NCI-H1048 (cell line): Measurements from ENCODE around the gene DNAJA2.

ENCODE experiments used
- DNase-seq: peaks from one replicate; lab custom pipeline; 2025; lab: John Stamatoyannopoulos, UW

DNAJA2 gene

DNA sequence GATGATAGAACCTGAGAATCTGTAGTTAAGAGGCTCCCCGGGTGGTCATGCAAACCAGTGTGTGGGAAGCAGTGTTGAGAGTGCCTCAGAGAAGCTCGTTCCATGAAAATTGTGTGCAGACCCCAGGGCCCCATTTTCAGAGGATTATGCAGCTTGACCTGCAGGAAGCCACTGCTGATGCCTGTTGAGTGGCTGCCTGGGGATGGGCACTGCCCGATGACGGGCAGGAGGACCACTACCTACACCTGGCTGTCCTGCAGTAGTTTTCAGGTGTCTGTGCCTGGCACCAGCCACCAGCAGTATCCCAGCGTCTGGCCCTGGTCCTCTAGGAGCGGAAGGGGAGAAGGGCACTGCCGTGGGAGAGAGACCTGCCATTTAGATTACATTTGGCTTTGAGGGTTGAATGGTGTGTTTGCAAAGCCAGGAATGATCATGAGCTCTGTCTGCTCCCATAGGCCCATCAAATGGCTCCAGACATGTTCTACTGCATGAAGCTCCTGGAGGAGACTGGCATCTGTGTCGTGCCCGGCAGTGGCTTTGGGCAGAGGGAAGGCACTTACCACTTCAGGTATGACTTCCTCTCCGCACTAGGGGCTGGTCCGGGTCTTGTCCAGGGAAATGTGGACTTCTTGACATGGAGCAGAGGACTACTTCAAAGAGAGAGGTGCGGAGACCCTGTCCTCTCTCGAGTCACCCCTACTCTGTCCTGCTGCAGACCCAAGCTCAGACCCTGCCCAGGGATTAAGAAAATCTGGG is 46.8 kb downstream of the DNAJA2 start:
- DNase-seq: no peak

DNA sequence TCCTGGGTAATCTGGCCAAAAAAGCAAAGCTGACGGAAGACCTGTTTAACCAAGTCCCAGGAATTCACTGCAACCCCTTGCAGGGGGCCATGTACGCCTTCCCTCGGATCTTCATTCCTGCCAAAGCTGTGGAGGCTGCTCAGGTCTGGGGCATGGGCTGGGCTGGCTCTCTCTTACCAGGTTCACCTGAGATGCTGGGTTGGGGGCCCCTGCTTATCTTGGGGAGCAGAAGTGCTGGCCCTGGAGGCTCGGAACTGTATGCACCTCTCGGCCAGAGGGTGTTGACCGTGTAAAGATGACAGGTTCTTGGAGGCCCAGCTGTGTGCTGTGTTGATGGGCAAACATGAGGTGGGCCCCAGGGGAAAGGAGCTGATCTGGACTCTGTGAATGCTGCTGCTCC is 49.1 kb downstream of the DNAJA2 start:
- no peak for DNase-seq

DNA sequence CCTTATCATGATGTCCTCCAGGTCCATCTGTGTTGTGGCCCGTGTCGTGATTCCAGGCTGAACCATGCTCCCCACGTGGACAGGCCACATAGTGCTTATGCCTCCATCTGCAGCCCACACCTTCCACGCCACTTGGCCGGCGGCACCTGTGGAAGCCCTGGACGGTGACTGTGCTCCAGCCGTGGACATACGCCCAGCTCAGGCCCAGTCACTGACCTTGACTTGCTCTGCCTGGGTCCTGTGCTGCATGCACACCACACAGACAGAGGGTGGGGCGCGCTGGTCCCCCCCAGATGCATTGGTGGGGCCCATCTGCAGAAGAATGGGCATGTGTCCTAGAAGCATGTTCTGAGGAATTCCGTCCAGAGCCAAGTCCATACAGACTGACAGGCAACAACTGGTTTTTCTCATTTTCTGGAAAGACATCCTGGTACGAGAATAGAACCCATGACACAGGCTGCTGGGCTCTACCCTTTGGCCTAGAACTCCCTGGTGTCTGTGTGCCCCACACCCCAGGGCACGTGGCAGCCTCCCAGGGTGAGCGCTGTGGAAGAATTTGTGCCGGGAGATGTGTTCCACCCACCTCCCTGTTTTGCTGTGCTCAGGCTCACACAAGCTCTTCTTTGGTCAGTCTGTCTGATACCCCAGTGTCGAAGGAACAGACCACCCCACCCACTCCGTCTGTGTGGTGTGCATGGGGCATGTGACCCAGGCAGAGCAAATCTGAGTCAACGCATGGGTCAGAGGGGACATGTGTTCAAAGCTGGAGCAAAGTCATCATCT is 49.8 kb downstream of the DNAJA2 start:
- DNase-seq: no peak

DNA sequence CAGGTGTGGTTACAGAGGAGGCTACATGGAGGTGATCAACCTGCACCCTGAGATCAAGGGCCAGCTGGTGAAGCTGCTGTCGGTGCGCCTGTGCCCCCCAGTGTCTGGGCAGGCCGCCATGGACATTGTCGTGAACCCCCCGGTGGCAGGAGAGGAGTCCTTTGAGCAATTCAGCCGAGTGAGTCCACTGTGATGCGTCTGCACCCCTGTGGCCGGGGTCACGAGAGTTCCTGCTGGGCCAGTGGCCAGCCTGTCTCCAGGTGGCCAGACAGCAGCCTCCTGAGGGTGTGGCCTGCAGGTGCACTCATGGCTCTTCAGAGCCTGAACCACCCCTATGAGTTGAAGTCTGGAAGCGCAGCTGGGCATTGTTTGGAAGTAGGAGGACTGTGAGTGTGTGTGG is 51.2 kb downstream of the DNAJA2 start:
- DNase-seq: no peak

DNA sequence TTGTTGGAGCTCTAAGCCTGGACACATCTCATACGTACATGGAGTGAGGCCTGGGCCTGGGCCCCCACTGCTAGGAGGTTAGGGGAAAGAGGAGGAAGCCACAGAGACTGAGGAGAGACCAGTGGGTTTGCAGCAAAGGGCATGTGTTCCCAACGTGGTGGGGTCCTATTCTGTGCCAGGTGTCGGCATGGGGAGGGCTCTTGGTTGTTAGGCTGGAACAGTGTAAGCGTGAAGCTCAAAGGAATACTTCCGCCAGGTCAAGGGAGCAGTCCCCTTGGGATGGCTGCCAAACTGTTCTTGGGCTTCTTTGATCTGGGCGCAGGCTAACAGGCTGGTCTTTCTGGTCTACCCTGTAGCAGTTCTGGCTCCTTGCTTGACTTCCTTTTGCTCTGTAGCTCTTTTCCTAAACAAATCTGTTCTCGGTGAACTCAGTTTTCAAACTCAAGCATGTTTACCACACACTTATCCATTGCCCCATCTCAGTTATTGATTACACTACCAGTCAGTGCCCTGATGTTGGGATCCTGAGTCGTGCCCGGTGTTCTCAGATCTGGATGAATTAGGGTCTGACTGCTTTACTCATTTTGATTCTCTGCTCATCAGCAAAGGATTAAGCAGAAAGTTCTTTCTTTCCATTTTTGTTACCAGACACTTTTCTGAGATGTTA is 52.9 kb downstream of the DNAJA2 start:
- no peak for DNase-seq

DNA sequence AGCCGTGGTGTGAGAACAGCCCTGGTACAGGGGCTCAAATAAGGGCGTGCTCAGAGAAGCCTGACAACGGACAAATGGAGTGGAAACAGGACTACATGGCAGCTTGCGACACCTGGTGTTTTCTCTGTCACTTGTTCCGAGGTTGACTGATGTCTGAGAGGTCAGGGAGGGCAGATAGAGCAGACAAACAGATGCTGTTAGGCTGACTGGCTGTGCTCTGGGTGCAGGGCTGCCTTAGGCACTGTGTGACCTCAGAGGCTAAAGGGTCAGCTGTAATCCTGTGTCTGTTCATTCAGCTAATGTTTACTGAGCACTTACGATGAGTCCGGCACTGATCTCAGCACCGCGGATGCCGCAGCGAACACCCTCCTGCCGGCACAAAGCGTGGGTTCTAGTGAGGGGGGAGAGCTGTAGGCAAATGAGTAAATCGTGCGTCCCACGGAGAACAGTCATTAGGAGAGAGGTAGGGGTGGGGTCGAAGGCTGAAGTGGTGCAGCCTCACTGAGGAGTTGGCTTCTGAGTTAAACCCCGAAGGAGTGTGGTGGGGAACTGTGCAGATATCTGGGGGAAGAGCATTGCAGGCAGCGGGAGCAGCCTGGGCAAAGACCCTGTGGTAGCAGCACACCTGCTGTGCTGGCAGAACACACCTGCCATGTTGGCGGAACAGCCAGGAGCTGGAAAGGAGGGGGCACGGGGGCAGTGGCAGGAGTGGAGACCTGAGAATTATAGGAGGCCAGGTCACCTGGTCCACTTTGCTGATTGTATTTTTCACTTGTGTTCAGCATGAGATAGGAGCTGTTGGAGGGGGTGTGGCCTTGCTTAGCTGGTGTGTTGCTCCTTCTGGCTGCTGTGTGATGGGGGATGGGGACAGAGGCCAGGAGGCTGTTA is 54.3 kb downstream of the DNAJA2 start:
- no peak for DNase-seq

DNA sequence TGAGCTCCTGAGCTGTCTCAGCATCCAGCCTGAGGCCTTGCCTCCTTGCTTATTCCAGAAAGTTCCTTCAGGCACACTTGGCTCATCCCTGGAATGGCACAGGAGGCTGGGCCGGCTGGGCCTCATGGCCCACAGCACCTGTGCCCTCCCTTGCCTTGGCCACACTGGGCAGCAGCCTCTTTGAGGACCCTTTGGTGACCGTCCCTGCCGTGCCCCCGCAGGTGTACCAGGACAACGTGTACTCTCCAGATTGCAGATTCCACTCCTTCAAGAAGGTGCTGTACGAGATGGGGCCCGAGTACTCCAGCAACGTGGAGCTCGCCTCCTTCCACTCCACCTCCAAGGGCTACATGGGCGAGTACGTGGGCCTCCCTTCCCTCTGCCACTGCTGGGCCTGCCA is 55.1 kb downstream of the DNAJA2 start:
- no peak for DNase-seq

DNA sequence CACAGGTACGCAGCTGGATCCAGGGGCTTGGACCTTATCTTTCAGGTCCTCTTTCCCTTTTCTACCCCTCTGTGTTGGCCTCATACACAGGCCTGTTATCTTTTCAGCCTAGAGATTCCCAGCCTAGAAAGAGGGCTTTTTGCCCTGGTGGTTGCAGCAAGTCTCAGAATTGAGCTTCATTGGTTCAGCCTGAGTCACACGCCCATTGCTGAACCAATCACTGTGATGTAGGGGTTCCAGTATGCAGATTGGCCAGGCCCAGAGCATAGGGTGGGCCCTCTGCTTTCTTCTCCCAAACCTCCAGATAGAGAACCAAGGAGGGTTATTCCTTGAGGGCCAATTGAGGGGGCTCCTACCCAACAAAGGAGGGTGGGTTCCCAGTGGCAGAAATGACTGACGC is 56.5 kb downstream of the DNAJA2 start:
- no peak for DNase-seq

DNA sequence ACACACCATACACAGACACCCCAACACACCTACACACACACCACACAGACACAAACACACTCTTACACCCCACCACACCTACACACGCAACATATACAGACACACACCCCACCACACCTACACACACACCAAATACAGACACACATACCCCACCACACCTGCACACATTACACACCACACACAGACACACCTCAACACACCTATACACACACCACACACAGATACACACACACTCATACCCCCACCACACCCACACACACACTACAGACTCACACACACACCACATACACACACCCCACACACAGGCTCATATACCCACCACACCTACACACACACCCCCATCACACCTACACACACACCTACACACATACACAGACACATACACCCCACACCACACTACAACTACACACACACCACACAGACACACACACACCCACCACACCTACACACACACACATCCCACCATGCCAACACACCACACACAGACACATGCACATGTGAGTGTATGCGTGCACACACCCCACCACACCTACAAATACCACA is 57.9 kb downstream of the DNAJA2 start:
- no peak for DNase-seq

DNA sequence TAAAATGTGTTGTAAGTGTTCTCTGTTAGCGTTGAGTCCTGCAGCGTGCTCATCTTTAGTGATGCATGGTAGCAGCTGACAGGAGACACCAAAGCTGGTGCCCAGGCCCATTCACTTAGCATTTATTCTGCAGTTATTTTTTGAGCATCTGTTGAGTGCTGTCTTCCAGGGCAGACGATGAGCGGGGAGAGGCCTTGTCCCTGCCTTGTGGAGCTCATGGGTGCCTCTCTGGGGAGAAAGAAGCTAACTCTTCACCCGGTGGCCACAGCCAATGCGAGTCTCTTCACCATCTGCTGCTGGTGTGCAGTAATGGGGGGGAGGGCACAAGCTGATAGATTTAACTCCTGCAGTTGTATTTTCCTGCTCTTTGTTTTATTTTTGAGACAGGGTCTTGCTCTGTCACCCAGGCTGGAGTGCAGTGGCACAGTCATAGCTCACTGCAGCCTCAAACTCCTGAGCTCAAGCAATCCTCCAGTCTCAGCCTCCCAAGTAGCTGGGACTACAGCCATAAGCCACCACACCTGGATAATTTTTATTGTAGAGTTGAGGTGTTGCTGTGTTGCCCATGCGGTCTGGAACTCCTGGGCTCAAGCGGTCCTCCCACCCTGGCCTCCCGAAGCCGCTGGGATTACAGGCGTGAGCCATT is 58.8 kb downstream of the DNAJA2 start:
- no peak for DNase-seq

DNA sequence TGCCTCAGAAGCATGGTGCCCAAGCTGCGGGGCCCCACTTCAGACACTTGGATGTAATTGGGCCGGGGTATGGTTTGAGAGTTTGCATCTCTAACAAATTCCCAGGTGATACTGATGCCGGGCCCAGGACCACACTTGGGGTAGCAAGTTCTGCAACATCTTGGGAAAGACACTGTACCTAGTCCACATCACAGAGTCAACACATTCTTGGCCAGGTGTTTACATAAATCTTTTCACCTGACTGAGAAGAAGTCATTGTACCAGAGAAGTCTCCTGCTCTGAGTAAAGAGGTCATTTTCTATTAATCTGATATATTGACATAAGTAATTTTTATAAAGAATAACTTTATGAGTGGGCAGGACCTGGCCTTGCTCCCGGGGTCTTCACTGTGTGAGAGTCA is 61.8 kb downstream of the DNAJA2 start:
- DNase-seq: no peak

DNA sequence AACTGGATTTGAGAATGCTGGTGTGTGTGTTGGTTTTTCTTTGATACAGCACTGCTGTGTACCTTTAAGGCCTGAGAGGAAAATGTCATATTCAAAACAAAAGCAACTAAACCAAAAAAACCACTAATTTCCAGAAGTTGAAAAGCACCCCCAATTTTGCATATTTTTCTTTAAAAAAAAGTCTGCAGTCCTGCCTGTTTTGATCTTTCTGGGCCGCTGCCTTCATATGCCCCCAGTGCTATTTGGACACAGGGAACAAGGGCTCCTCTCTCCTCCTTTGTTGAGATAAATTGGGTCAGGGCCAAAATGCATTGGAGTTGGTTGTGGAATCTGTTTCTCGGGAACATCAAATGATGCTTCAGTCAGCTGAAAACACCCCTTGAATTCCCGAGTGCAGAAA is 62.4 kb downstream of the DNAJA2 start:
- DNase-seq: no peak

DNA sequence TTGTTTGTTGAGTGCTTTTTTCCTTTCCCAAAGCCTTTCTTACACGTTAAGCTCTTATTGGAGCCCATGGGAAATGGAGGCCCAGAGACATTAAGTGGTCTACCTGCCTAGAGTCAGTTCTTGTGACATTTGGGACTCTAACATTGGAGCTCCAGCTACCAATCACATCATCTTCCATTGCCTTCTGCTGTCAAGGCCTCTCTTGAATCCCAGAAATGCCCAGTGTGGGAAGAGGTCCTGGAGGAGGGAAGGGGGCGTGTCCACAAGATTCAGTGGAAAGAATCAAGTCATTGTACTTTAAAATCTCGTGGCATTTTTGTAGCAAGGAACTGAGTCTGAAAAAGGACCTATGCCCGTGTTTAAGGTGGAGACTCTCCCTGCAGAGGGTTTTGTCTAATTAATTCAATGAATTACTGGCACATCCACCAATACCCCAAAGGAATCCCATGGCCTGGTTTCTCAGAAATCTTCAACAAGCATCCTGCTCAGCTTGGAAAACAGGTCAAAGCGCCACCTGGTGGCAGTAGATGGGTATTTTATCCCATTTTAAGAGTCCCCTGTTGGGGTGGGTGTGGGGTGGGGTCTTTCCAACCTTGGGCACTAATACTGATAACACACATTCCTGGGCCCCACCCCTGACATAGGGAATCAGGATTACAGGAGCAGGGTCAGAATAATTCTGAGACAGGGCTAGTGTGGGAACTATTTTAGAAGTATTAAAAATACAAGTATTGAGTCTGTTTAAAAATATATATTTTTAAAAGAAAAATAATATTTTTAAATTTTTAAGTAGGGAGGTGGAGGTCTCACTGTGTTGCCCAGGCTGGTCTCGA is 64.7 kb downstream of the DNAJA2 start:
- no peak for DNase-seq

DNA sequence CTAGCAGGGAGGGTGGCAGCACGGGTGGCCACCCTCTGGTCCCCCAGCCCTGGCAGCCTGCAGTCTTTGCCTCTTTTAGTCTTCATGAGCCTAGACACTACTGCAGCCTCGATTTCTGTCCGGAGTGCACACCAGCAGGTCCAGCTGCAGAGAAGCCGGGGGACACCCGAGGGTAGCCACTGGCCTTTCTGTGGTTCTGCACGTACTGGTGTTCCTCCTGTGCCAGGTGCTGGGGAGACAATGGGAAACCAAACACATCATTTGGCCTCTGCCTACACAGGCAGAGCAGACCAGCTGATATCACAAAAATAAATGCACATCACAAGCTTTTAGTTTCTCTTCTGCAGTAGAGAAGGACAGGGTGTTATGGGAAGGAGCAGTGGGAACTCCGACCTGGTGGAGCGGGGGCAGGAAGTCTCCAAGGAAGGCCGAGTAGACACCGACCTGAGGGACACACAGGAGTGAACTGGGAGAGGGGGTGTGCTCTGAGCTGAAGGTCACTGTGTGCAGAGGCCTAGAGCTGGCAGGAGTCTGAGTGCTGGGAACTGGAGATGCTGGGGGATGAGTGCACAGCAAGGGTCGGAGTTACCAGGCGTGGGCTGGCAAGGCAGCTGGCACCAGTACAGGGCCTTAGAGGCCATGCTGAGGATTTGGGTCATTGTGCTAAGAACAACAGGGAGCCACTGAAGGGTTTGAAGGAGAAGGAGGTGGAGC is 66.3 kb downstream of the DNAJA2 start:
- no peak for DNase-seq

DNA sequence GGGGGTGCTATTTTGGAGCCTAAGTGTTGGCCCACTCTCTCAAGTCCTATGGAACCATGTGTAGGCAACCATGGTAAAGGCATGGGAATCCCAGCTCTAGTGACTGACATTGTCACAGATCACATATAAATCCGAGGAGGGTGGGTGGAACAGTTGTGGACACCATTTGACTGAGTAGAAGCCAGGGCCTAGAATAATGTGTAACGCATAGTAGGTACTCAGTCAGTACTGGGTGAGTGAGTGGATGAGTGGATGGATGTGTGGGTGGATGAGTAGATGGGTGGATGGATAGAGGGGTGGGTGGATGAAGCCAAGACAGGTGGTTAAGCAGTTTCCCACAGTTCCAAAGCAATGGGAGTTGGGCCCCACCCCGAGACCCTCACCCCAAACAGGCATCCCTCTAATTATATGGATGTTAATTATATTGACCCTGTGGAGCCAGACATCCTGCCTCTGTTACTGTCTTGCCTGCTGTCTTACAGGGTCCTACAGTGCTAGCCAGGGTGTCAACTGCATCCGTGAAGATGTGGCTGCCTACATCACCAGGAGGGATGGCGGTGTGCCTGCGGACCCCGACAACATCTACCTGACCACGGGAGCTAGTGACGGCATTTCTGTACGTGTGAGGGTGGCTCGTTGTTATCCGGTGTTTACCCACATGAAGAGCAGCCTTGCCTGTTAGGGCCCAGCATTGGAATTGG is 67.0 kb downstream of the DNAJA2 start:
- DNase-seq: no peak
